Lower lobe of right lung (tissue), 2 donors: ENCODE results near the gene DEFB127. TPM values are rescaled to one million over a fixed set of nuclear protein-coding genes. Genes with fewer than 3 reads are reported as not detected.
"Not testable (repeated sequence)": the region's sequence is repeated elsewhere in the genome, so short reads cannot be mapped to it uniquely, and the experiment has no call there.

Experiments used
- ATAC-seq, 2 donors: fragments of 200-7000 bp; cut with Tn5 transposase; one replicate each; pipeline ENCODE4 v1.9.1; 2020 to 2022; ENCODE audit warnings: mild to moderate bottlenecking in 2 of 2, moderate library complexity in 2 of 2
- DNase-seq: peaks from one replicate; pipeline ENCODE4 v3.0.0-alpha.2; 2020
- H3K27ac ChIP-seq: fragments of 200-600 bp; one replicate; pipeline ENCODE4 v1.8.0; 2022
- H3K27me3 ChIP-seq: fragments of 200-600 bp; one replicate; pipeline ENCODE4 v1.8.0; 2022; ENCODE audit warnings: low read depth
- H3K36me3 ChIP-seq: fragments of 200-600 bp; one replicate; pipeline ENCODE4 v1.8.0; 2022; ENCODE audit warnings: mild to moderate bottlenecking
- H3K4me1 ChIP-seq: fragments of 200-600 bp; one replicate; pipeline ENCODE4 v1.8.0; 2022
- H3K4me3 ChIP-seq: fragments of 200-600 bp; one replicate; pipeline ENCODE4 v1.8.0; 2022; ENCODE audit warnings: mild to moderate bottlenecking
- H3K9me3 ChIP-seq: fragments of 200-600 bp; one replicate; pipeline ENCODE4 v1.8.0; 2022
- intact Hi-C: fragments of 100-400 bp; cut with DNase I; formaldehyde crosslinking; loops from one replicate; pipeline ENCODE4 v1.11.0; 2022
- total RNA-seq: library from RNA; stranded (reverse); fragmentation: NEBNext Ultra II Directional; extraction: Animal tissue kit (Norgen Biotek cat#: 25700); gene quantifications from one replicate; pipeline ENCODE4 v1.2.1, GENCODE V29; 2021
- TF ChIP-seq, protein P1 (sequence below): fragments of 200-600 bp; IDR thresholded peaks from one replicate; pipeline ENCODE4 v1.8.0; 2022; ENCODE audit warnings: antibody characterized with exemption, mild to moderate bottlenecking
- donor health status: DM: no; HTN: yes; CAD: no; lungs with severe emphysema.

DEFB127 gene
- total RNA-seq, 1 donor from 2014 or later: not detected

DNA sequence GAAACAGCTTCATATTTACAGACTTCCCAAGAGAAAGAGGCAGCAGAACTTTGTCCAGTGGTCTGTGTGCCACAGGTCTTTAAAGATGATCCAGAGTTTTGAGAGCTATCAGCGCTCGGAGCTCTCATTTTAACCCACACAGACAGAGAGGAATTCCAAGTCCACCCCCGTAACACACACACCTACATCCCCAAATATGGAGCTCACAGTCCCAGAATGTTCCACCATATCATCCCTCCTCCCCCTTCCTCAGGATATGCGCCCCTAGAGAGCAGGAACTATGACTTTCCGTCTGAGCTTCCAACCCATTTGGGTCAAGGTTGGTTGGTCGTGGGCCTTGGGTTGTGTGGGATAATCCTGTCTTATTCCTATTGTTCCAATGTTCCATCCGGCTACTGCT, 32.4 kb downstream of the DEFB127 start, which contains the start of gene DEFB128:
DEFB128 (minus strand) TSS at position 101 of the 400 bp plus-strand sequence; CDS start at position 13, 88 bp downstream.
- intact Hi-C loops: no loop called here
- Histone ChIP-seq H3K27me3 (peaks cover 3% of the 10 kb centered on the region), H3K36me3 (no peaks in the 10 kb centered on the region), H3K4me1 (no peaks in the 10 kb centered on the region), H3K4me3 (no peak within 1 kb of the TSS), H3K9me3 (no peaks in the 10 kb centered on the region), H3K27ac (no peak within 1 kb of the TSS)
- ATAC-seq (no peak), DNase-seq (no peak)
- TF ChIP-seq, protein P1, sequence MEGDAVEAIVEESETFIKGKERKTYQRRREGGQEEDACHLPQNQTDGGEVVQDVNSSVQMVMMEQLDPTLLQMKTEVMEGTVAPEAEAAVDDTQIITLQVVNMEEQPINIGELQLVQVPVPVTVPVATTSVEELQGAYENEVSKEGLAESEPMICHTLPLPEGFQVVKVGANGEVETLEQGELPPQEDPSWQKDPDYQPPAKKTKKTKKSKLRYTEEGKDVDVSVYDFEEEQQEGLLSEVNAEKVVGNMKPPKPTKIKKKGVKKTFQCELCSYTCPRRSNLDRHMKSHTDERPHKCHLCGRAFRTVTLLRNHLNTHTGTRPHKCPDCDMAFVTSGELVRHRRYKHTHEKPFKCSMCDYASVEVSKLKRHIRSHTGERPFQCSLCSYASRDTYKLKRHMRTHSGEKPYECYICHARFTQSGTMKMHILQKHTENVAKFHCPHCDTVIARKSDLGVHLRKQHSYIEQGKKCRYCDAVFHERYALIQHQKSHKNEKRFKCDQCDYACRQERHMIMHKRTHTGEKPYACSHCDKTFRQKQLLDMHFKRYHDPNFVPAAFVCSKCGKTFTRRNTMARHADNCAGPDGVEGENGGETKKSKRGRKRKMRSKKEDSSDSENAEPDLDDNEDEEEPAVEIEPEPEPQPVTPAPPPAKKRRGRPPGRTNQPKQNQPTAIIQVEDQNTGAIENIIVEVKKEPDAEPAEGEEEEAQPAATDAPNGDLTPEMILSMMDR: no peak

DNA sequence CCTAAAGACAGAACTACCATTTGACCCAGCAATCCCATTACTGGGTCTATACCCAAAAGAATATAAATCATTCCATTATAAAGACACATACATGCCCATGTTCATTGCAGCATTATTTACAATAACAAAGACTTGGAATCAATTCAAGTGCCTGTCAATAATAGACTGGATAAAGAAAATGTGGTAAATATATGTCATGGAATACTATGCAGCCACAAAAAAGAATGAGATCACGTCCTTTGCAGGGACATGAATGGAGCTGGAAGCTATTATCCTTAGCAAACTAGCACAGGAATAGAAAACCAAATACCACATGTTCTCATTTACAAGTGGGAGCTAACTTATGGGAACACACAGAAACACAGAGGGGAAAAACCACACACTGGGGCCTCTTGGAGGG, 41.0 kb downstream of the DEFB127 start:
- ATAC-seq (no peak), DNase-seq (no peak)
- TF ChIP-seq, protein P1: no peak
- H3K4me3 ChIP-seq: no peak overlapping the region
- no peak overlapping the region for H3K27ac ChIP-seq
- intact Hi-C loops: no loop called here
- H3K9me3 ChIP-seq: no peaks in the 10 kb centered on the region
- no peaks in the 10 kb centered on the region for H3K27me3 ChIP-seq
- no peaks in the 10 kb centered on the region for H3K36me3 ChIP-seq
- no peaks in the 10 kb centered on the region for H3K4me1 ChIP-seq

DNA sequence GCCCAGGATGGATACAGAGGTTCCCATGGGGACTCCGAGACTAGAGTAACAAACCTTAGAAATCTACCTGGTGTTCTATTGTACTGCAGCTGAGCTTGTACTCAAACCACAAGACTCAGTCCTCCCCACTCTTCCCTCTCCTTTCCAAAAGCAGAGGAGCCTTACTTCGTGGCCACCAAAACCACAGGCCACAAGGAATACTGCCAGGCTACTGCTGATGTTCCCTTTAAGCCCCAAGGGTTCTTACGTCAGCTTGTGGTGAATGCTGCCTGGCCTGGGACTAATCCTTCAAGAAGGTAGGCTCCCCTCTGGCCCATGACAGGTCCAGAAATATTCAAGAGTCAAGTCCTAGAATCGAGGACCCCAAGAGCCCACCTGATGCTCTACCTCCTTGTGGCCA, 42.7 kb downstream of the DEFB127 start:
- TF ChIP-seq, protein P1: no peak
- intact Hi-C loops: no loop called here
- H3K36me3 ChIP-seq: no peaks in the 10 kb centered on the region
- H3K4me3 ChIP-seq: no peak overlapping the region
- no peak for DNase-seq
- no peak for ATAC-seq
- H3K9me3 ChIP-seq: no peaks in the 10 kb centered on the region
- H3K27me3 ChIP-seq: no peaks in the 10 kb centered on the region
- no peak overlapping the region for H3K27ac ChIP-seq
- H3K4me1 ChIP-seq: no peaks in the 10 kb centered on the region

DNA sequence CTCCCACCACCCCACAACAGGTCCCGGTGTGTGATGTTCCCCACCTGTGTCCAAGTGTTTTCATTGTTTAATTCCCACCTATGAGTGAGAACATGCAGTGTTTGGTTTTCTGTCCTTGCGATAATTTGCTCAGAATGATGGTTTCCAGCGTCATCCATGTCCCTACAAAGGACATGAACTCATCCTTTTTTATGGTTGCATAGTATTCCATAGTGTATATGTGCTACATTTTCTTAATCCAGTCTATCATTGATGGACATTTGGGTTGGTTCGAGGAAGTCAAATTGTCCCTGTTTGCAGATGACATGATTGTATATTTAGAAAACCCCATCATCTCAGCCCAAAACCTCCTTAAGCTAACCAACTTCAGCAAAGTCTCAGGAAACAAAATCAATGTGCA, 46.4 kb downstream of the DEFB127 start:
- H3K27me3 ChIP-seq, ATAC-seq, H3K4me1 ChIP-seq, H3K36me3 ChIP-seq, H3K27ac ChIP-seq, intact Hi-C loops, DNase-seq, H3K9me3 ChIP-seq, H3K4me3 ChIP-seq: not testable (repeated sequence)

Other genes with a start within 250 kb of the DEFB127 start
- gene DEFB125, start 69.8 kb upstream of the DEFB127 start, total RNA-seq: not detected
- gene DEFB126, start 14.9 kb upstream of the DEFB127 start, total RNA-seq: not detected
- gene DEFB128, start 32.3 kb downstream of the DEFB127 start, total RNA-seq: not detected
- not detected for gene DEFB129, start 69.8 kb downstream of the DEFB127 start, total RNA-seq
- not detected for gene DEFB132, start 100.3 kb downstream of the DEFB127 start, total RNA-seq
- 11.6 TPM for gene C20orf96, start 133.3 kb downstream of the DEFB127 start, total RNA-seq
- 15.6 TPM for gene ZCCHC3, start 140.1 kb downstream of the DEFB127 start, total RNA-seq
- 9.8 TPM for gene SOX12, start 168.1 kb downstream of the DEFB127 start, total RNA-seq
- gene NRSN2, start 189.7 kb downstream of the DEFB127 start, total RNA-seq: 17.3 TPM
- gene TRIB3, start 223.3 kb downstream of the DEFB127 start, total RNA-seq: 13.9 TPM